Measurements from ENCODE around the gene ANKRD55.
"Not testable (repeated sequence)": the region's sequence is repeated elsewhere in the genome, so short reads cannot be mapped to it uniquely, and the experiment has no call there.

The ANKRD55 gene

GRCh38 chr5:56251918-56252553 lies 18.9 kb upstream of the ANKRD55 start:
- DNase-seq, result no peak

DNA sequence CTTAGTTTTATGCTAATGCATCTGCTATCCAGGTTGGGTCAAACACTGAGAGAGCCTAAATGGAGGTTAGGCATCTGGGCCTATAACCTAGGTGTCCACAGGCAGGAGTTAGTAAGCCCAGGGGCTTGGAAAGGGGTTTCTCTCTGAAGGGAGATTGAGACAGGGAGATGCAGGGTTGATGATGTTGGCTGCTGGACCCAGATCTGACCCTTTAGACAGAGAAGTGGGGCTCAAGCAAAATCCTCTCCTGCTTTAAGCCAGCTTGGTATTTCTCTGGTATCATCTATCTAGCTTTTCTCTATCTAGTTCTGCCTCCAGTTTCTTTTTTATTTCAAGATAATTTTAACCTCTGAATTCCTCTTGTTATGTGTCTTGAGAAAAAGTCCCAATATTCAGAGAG lies 18.3 kb upstream of the ANKRD55 start:
- no peak for DNase-seq

DNA sequence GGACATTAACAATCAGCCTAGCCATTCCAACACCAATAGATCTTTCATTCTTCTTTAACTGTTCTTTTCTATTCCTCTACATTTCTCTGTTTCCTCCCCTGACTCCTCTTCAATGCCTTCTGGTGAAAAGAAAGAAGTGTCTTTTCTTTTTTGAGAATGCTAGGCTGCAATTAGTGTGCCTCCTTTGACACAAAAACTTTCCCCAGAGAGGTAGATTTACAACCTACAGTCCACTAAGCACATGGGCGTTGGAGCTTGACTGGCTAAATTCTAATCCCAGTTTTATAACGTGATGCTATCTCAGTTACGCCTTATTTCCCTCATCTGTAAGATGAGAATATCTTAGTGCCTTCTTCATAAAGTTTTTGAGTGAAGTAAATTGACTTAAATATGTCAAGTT lies 16.9 kb upstream of the ANKRD55 start:
- DNase-seq, result no peak

DNA sequence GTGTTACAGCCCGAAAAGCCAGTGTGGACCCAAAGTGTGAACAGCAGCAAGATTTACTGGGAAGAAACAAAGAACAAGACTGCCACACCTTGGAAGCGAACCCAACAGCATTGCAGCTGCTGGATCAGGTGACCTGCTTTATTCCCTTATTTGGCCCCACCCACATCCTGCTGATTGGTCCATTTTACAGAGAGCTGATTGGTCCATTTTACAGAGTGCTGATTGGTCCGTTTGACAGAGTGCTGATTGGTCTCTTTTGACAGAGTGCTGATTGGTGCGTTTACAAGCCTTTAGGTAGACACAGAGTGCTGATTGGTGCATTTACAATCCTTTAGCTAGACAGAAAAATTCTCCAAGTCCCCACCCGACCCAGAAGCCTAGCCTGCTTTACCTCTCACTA lies 16.0 kb upstream of the ANKRD55 start:
- DNase-seq, result not testable (repeated sequence)

DNA sequence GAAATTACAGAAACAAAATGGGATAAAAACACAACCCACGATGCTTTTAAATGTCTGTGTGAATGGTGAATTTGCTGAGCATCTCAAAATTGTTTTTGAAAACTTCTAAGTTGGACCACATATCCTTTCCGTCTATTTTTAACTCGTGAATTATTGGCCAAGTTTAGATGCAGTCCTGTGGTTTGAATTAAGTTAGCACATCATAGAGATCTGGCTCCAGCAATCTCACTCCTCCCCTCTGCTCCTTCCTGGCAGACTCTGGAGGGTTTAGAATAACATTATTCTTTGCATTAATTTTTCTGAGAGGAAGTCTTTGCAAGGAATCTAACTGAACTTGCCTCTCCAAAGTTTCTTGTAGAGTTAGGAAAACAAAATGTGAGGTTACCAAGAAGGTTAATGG lies 14.5 kb upstream of the ANKRD55 start:
- DNase-seq, result no peak

- no peak for DNase-seq
Measured at GRCh38 chr5:56246769-56247168, 13.6 kb upstream of the ANKRD55 start.

- no peak for DNase-seq
Measured at GRCh38 chr5:56245481-56245880, 12.4 kb upstream of the ANKRD55 start.

- no peak for DNase-seq
Measured at GRCh38 chr5:56244627-56245026, 11.5 kb upstream of the ANKRD55 start.

GRCh38 chr5:56242271-56242670 lies 9.1 kb upstream of the ANKRD55 start:
- DNase-seq, result not testable (repeated sequence)

GRCh38 chr5:56232538-56232937 lies 592 bp downstream of the ANKRD55 start:
- DNase-seq, result no peak

- no peak for DNase-seq
Measured at GRCh38 chr5:56230576-56230975, 2.6 kb downstream of the ANKRD55 start.

DNA sequence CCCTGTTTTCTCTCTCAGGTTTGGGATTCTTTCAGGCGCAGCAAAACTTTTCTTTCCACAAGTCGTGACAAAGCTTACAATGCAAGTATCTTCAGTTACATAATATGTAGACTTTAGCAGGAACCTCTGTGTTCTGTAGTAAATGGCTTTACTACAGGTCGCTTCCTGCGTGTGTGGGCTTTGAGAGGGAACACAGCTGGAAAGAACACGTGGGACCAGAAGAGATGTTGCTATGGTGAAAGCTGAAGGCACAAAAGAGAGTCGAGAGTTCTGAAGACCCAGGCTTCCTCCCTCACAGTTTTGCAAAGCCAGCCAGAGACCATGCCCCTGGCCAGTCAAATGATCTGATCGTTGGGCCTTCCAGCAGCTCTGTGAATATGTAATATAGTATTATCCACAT lies 4.0 kb downstream of the ANKRD55 start:
- DNase-seq, result no peak

GRCh38 chr5:56228631-56229030 lies 4.5 kb downstream of the ANKRD55 start:
- no peak for DNase-seq

DNA sequence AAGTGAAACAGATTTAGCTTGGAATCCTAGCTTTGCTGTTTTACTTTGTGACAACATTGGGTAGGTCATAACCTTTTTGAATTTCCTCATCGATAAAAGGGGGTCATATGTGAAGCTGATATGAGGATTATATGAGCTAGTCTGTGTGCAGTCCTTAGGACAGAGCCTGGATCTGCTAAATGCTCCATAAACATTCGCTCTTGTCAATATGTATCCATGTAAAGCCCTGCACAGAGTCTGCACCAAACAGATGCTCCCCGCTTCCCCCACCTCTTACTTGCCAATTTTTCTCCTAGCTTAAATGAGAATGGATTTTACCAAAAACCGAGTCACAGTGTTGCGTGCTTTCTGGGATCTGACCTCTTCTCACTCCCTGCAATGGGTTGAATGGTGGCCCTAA lies 5.4 kb downstream of the ANKRD55 start:
- DNase-seq, result no peak

GRCh38 chr5:56223298-56223697 lies 9.8 kb downstream of the ANKRD55 start:
- DNase-seq, result not testable (repeated sequence)

DNA sequence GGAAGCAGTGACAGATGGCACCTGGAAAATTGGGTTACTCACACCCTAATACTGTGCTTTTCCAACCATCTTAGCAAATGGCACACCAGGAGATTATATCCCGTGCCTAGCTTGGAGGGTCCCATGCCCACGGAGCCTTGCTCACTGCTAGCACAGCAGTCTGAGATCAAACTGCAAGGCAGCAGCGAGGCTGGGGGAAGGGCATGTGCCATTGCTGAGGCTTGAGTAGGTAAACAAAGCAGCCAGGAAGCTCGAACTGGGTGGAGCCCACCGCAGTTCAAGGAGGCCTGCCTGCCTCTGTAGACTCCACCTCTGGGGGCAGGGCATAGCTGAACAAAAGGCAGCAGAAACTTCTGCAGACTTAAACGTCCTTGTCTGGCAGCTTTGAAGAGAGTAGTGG lies 11.5 kb downstream of the ANKRD55 start:
- DNase-seq, result not testable (repeated sequence)

GRCh38 chr5:56215019-56215830 lies 17.9 kb downstream of the ANKRD55 start:
- DNase-seq, result no peak

- not testable (repeated sequence) for DNase-seq
Measured at GRCh38 chr5:56213886-56214535, 19.1 kb downstream of the ANKRD55 start.

DNA sequence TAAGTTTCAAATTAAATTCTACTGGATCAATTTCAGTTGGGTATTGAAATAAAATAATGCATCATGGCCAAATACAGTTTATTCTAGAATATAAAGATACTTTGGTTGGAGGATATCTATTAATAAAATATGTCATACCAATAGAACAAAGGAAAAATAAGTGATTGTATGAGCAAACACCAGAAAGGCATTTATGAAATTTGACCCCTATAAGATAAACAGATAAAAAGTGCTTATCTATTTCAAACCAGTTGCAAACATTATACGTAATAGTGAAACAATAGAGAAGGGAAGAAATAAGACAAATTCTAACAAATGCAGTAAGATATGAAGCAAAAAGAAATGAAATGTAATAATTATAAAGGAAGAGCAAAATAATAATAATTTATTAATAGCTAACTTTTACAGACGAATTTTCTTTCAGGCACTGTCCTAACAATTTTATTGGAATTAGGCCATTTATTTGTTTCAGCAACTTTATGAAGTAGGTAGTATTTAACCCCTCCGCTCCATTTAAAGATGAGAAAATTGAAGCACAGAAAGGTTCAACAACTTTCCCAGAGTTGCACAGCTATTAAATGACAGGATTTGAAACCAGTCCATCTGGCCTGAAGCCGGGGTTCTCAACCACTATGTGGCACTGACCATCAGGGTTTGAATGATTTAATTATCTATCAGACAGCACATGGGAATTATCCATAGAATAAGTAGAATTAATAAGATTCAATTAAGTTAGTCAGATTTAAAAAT lies 20.8 kb downstream of the ANKRD55 start:
- no peak for DNase-seq

GRCh38 chr5:56211298-56211865 lies 21.7 kb downstream of the ANKRD55 start:
- no peak for DNase-seq

DNA sequence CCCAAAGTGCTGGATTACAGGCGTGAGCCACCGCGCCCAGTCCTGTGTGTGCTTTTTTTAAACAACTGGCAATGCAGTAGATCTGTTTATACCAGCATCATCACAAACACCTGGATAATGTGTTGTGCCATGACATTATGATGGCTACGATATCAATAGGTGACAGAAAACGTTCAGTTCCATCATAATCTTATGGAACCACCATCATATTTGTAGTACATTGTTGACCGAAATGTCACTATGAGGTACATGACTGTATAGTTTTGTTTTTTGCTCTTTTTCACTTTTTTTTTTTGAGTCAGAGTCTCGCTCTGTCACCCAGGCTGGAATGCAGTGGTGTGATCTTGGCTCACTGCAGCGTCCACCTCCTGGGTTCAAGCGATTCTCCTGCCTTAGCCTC lies 24.4 kb downstream of the ANKRD55 start:
- no peak for DNase-seq

GRCh38 chr5:56207537-56207936 lies 25.6 kb downstream of the ANKRD55 start:
- no peak for DNase-seq
